Prostate gland (tissue), 2 donors: ENCODE data around the gene CHMP6. TPM values are rescaled to one million over a fixed set of nuclear protein-coding genes. Genes with fewer than 3 reads are reported as not detected.
A peak's percentile ranks its signal among the peaks of the same experiment; 100 is the strongest.
"Not testable (repeated sequence)": the region's sequence is repeated elsewhere in the genome, so short reads cannot be mapped to it uniquely, and the experiment has no call there.

ENCODE experiments used
- DNase-seq: peaks from one replicate; pipeline ENCODE4 v3.0.0-alpha.2; 2019; ENCODE audit warnings: low spot score
- H3K27ac ChIP-seq, 2 donors: fragments of 200-600 bp; sonication (generic); 2 replicates each; pipeline ENCODE4 v1.5.1; 2017 to 2019
- H3K27me3 ChIP-seq: fragments of 200-600 bp; sonication (generic); replicated peaks from 2 replicates; pipeline ENCODE4 v1.5.1; 2019; ENCODE audit not compliant: insufficient read depth
- H3K36me3 ChIP-seq, 2 donors: fragments of 200-600 bp; sonication (generic); 1 replicate in 1 of 2; 2 replicates in 1 of 2; pipeline versions ENCODE4 v1.5.1 to v1.8.1; 2017 to 2019
- H3K4me1 ChIP-seq: fragments of 200-600 bp; sonication (generic); replicated peaks from 2 replicates; pipeline ENCODE4 v1.5.1; 2019
- H3K4me3 ChIP-seq, 2 donors: fragments of 200-600 bp; sonication (generic); 2 replicates each; pipeline ENCODE4 v1.5.1; 2017 to 2019
- H3K9me3 ChIP-seq: fragments of 200-600 bp; sonication (generic); 2 replicates; pipeline ENCODE4 v1.5.1; 2017
- CTCF ChIP-seq, 4 experiments: fragments of 200-600 bp in 2 of 4; fragments of 450-650 bp in 2 of 4; sonication (generic) in 2 of 4; IDR thresholded peaks; 1 replicate in 3 of 4; 2 replicates in 1 of 4; pipeline ENCODE4 v1.5.1; 2016 to 2019; ENCODE audit warnings: antibody characterized with exemption in 4 of 4, mild to moderate bottlenecking in 2 of 4, moderate library complexity in 2 of 4
- POLR2A ChIP-seq: fragments of 450-650 bp; IDR thresholded peaks from one replicate; pipeline ENCODE4 v1.6.1; 2016; ENCODE audit warnings: antibody characterized with exemption, mild to moderate bottlenecking
- POLR2AphosphoS5 ChIP-seq: sonication (generic); formaldehyde crosslinking; IDR thresholded peaks from one replicate; pipeline ENCODE4 v1.6.1; 2017; ENCODE audit warnings: antibody characterized with exemption
- WGBS: methylation state at CpG from one replicate; pipeline ENCODE4 v1.1.5; 2018; 5-methylcytosine and 5-hydroxymethylcytosine counted together
- intact Hi-C: fragments of 100-400 bp; cut with DNase I; formaldehyde crosslinking; loops from one replicate; pipeline ENCODE4 v1.14.2; 2022
- total RNA-seq, 2 donors: library from RNA; depleted of rRNA; stranded (reverse); fragments of >200 nt; gene quantifications; one replicate each; pipeline ENCODE4 v1.1.0, GENCODE V29; 2016

Gene CHMP6
- total RNA-seq, 2 donors from 2014 or later, result 30.6 to 35.3 TPM

GRCh38 chr17:81028506-81028858 lies 36.8 kb downstream of the CHMP6 start:
- Histone ChIP-seq H3K4me1 (peaks cover 17% of the 10 kb centered on the region), H3K27me3 (no peaks in the 10 kb centered on the region), H3K4me3 (no peak overlapping the region), H3K36me3 (no peaks in the 10 kb centered on the region), H3K27ac (no peak overlapping the region), H3K9me3 (no peaks in the 10 kb centered on the region)
- intact Hi-C loops, result no loop called here
- DNase-seq, result no peak
- WGBS, result 26% methylated on average over 11 of the region's 12 CpGs
- TF ChIP-seq POLR2AphosphoS5 (no peak), CTCF (IDR thresholded peaks at IDR 0.05) (no peak), POLR2A (no peak)

- 95% methylated on average over 11 of the region's 11 CpGs for WGBS
- Histone ChIP-seq H3K36me3 (no peaks in the 10 kb centered on the region), H3K9me3 (no peaks in the 10 kb centered on the region), H3K4me3 (no peak overlapping the region), H3K27ac (no peak overlapping the region), H3K27me3 (no peaks in the 10 kb centered on the region), H3K4me1 (peaks cover 22% of the 10 kb centered on the region)
- intact Hi-C loops, result no loop called here
- DNase-seq, result no peak
- TF ChIP-seq POLR2AphosphoS5, result no peak
- TF ChIP-seq POLR2A, result no peak
- no peak for TF ChIP-seq CTCF (IDR thresholded peaks at IDR 0.05)
Measured at GRCh38 chr17:81029859-81030258, 38.2 kb downstream of the CHMP6 start.

GRCh38 chr17:81030312-81030711 lies 38.7 kb downstream of the CHMP6 start:
- intact Hi-C loops, H3K36me3 ChIP-seq, H3K27ac ChIP-seq, H3K4me3 ChIP-seq, H3K27me3 ChIP-seq, H3K9me3 ChIP-seq, DNase-seq: not testable (repeated sequence)
- H3K4me1 ChIP-seq, result peaks cover 22% of the 10 kb centered on the region
- 96% methylated on average over 9 of the region's 9 CpGs for WGBS

GRCh38 chr17:81030741-81031565 lies 39.3 kb downstream of the CHMP6 start:
- no peak for DNase-seq
- intact Hi-C loops, result no loop called here
- Histone ChIP-seq H3K36me3 (no peaks in the 10 kb centered on the region), H3K4me1 (peaks cover 22% of the 10 kb centered on the region), H3K9me3 (no peaks in the 10 kb centered on the region), H3K27me3 (no peaks in the 10 kb centered on the region), H3K4me3 (no peak overlapping the region), H3K27ac (no peak overlapping the region)
- TF ChIP-seq POLR2A, result no peak
- TF ChIP-seq CTCF (IDR thresholded peaks at IDR 0.05), result no peak
- TF ChIP-seq POLR2AphosphoS5, result peak; percentile 16
- WGBS, result 78% methylated on average over 32 of the region's 32 CpGs

- H3K9me3 ChIP-seq, result no peaks in the 10 kb centered on the region
- intact Hi-C loops, result no loop called here
Measured at GRCh38 chr17:81031566-81032550, 40.2 kb downstream of the CHMP6 start.

More at GRCh38 chr17:81031566-81032550, 40.2 kb downstream of the CHMP6 start:
- H3K4me1 ChIP-seq, result peaks cover 22% of the 10 kb centered on the region
- H3K4me3 ChIP-seq, result no peak overlapping the region
- H3K27me3 ChIP-seq, result no peaks in the 10 kb centered on the region
- no peak for DNase-seq
- WGBS, result 89% methylated on average over 40 of the region's 41 CpGs
- H3K27ac ChIP-seq, result no peak overlapping the region
- H3K36me3 ChIP-seq, result no peaks in the 10 kb centered on the region
- TF ChIP-seq CTCF (IDR thresholded peaks at IDR 0.05), result no peak
- no peak for TF ChIP-seq POLR2A
- no peak for TF ChIP-seq POLR2AphosphoS5
